GM19372 (cell line): ENCODE results near the gene LMX1B.

Experiments
- ATAC-seq: cut with Tn5 transposase; IDR thresholded peaks from one replicate; pipeline ENCODE4 v1.9.1; 2021; ENCODE audit warnings: mild to moderate bottlenecking, low read depth, moderate library complexity; ENCODE audit not compliant: unreplicated experiment

LMX1B gene

GRCh38 chr9:126604059-126605055 lies 9.4 kb upstream of the LMX1B start:
- ATAC-seq: no peak

DNA sequence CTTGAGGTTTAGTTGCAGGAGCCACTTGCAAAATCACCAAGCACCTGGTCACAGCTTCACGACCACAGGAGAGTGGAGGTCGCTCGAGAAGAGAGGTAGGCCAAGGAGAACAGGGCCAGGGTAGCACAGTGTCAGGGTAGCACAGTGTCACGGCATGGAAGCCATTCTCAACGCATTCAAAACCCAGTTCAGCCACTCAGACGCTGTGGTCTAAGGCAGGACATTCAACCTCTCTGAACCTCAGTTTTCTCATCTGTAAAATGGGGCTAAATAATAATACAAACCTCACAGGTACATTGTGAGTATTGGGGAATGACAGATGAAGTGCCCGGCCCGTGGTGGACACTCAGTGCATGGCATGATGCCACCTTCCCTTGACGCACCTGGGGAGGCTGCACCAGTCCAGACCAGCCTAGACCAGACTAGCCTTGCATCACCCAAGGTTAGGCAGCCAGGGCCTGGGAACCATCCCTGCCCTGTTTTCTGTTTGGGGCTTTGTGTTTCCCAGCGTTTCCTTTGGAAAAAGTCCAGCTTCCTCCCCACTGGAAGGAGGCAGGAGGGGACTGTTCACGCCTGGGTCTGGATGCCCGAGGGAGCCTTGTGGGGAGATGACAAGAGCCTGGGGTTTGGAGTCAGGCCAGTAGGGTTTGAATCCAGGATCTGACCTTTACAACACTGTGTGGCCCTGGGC lies 7.8 kb upstream of the LMX1B start:
- ATAC-seq: no peak

DNA sequence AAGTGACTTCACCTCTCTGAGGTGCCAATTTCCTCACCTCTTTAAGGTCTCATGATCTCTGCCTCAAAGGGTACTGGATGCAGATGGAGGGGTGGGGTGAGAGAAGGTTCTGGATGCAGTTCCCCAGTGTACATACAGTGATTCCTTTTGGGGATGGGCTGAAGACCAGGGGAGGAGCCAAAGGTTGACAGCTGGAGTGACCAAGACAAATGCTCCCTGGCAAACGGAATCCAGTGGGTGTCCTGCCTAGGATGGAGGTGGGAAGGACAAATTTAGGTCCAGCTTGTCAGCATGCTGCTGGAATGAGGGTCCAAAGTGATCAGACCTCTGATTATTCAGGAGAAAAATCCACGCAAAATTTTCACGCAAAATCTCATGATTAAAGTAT lies 7.3 kb upstream of the LMX1B start:
- ATAC-seq: no peak

DNA sequence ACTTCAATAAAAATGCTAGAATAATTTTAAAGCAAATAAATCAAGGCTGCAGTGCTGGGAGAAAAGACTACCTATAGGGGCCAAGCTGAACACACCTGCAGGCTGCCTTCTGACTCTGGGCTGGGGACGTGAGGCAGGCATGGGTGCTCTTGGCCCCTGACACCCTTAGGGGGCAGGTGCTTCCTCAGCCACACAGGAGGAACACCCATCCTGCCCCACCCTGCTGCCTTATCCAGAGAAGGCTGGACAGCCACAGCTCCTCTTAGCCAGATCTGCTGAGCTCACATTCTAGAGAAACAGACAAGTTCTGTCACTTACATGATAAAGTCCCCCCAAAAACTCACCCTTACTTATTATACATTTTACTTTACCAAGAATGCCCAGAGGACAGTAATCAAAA lies 6.6 kb upstream of the LMX1B start:
- ATAC-seq: no peak

GRCh38 chr9:126607731-126608130 lies 6.0 kb upstream of the LMX1B start:
- ATAC-seq: no peak

DNA sequence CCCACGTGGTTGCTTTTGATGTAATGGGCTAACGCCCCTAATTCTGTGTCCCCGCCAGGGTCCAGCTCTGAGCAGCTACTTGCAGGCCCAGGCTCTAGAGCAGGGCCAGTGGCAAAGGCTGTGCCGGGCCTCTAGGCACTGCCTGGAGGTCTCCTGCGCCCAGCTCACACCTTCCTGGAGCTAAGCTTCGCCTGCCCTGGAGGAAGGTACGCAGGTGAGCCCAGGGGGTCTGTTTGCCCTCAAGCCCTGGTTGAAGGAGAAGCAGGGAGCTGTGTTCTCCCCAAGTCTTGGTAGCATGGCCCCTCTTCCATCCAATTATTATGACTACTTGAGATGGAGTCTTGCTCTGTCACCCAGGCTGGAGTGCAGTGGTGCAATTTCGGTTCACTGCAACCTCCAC lies 5.2 kb upstream of the LMX1B start:
- no peak for ATAC-seq

- ATAC-seq: no peak
Measured at GRCh38 chr9:126609191-126609590, 4.5 kb upstream of the LMX1B start.

DNA sequence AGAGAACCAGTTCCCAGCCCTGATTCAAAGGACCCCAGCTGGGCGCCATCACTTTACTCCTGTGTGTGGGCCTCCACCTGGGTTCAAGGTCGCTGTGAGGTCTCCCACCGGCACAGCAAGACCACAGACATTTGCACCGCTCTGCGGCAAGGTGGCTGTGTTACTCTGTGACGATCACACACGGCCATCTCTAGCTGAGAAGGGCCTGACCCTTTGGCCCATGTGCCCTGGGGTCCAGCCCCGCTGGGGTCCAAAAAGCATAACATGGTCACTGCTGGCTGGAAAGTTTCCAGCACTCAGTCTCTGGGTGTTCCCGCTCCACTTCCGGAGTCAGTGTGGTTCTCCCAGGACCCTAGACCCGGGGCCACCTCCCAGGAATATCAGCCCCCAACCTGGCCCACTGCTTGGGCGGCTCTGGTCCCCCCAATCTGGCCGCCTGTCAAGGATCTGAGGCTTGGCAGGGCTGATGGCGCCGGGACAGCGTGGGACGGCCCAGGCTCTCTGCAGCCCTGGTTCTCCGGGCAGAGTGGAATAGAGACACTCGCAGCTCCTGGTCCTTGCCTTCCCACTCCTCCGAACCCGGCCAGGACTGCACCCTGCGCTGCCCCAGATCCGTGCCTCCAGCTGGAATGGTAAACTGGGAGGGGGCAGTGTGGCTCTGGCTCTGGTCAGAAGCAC lies 3.9 kb upstream of the LMX1B start:
- no peak for ATAC-seq

DNA sequence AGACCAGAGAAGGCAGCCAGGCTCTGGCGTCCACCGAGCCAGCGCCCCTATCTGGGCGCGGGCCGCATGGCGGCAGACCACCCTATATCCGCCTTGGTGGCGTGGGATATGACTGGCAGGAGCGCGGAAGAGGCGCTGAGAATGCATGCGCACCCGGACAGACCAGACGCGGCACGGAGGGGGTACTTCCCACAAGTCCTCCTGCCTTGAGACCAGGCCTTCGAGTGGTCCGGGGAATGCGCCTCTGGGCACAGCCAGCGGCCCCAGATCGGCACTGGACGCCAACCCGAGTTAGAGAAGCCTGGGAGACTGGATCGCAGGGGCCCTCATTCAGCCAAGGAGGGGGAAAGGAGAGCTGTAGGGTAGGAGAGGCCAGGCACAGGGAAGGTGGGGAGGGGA lies 2.5 kb upstream of the LMX1B start:
- no peak for ATAC-seq

- ATAC-seq: no peak
Measured at GRCh38 chr9:126611592-126612325, 2.0 kb upstream of the LMX1B start.

- ATAC-seq: no peak
Measured at GRCh38 chr9:126612326-126612812, 1.4 kb upstream of the LMX1B start.

DNA sequence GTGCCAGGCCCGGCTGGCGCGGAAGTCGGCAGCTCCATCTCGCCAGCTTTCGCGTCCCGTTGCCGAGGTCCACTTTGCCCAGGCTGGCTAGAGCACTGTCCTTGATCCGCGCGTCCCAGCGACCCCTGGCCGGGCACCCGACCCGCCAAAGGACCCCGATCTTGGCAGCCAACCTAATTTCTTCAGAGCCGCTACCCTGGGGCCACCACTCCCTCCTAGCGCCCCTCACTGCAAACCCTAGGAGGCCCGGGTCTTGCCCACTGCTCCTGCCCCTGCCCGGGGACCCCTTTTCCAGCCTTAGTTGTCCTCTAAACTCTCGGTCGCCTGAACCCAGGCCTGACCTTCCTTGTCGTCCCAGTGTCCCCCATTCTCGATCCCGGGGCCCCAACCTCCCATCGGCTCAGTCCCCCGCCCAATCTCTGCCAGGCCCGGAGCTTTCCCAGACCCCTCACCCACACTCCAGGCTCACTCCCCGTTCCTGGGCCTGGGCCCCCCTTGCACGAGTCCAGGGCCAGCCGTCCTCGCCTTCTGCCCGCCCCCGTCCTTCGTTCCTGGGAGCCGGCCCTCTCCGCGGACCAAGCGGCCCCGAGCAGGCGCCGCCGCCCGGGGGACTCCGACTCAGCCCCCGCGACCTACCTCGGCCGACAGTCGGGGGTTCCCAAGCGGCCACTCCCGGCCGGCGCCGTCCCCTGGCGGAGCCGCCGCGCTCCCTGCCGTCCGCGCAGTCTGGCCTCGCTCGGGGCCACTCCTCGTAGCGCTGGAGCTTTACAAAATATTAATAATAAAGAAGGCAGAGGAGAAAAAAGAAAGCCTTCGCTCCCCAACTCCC lies 701 bp upstream of the LMX1B start:
- no peak for ATAC-seq

- ATAC-seq: no peak
Measured at GRCh38 chr9:126614088-126614454, 343 bp downstream of the LMX1B start.

- no peak for ATAC-seq
Measured at GRCh38 chr9:126614455-126615244, 922 bp downstream of the LMX1B start.

DNA sequence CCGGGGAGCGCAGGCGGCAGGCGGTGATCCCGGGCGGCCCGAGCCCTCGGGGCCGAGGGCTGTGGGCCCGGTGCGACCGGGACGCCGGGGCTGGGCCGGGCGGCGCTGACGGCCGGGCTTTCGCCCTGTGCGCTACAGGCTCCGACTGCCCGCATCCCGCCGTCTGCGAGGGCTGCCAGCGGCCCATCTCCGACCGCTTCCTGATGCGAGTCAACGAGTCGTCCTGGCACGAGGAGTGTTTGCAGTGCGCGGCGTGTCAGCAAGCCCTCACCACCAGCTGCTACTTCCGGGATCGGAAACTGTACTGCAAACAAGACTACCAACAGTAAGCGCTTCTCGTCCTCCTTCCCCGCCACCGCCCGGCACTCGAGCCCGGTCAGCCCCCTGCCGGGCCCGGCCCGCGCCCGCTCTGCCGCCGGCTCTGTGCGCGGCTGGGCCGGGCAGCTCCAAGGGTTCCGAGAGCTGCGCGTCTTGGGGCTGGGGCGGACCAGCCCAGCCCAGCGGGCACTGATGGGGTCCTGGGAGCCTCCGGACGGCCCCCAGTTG lies 1.6 kb downstream of the LMX1B start:
- ATAC-seq: no peak

DNA sequence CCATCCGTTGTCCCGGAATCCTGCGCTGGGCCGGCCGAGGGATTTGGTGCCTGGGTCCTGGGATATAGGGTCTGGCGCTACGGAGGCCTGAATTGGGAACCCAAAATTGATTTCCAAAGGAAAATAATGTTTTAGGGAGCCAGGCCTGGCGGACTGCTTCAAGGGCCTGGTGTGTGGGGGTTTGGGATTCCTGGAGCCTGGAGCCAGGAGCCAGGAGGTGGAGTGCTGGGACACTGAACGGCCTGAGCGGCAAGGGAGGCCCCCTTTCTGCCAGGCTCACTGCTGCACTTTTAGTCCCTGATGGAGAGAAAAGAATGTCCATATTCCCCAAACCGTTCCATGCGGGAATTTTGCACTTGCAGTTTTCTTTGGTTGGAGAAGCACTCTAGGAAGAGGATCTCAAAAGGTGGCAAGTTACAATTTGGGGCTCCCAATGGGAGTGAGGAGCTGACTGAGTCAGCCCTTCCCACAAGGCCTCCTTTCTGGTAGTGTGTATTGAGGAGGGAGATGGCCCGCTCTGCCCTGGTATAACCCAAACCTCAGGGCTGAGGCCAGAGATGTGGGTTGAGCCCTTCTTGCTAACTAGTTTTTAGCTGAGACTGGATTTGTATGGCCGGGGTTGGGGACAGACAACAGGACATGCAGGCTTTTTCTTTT lies 2.2 kb downstream of the LMX1B start:
- no peak for ATAC-seq

- no peak for ATAC-seq
Measured at GRCh38 chr9:126616521-126616976, 2.8 kb downstream of the LMX1B start.
